RKO (cell line): Measurements from ENCODE around the gene TRIP6.
"Not testable (repeated sequence)": the region's sequence is repeated elsewhere in the genome, so short reads cannot be mapped to it uniquely, and the experiment has no call there.

ENCODE experiments used
- DNase-seq: peaks from one replicate; pipeline ENCODE4 v3.0.0-alpha.2; 2016; ENCODE audit warnings: low spot score

Gene TRIP6

GRCh38 chr7:100919335-100919734 is 52.1 kb downstream of the TRIP6 start:
- not testable (repeated sequence) for DNase-seq

- DNase-seq: not testable (repeated sequence)
These were observed 52.7 kb downstream of the TRIP6 start for GRCh38 chr7:100919779-100920437.

GRCh38 chr7:100921039-100921438 is 53.9 kb downstream of the TRIP6 start:
- DNase-seq: no peak
